ENCODE measurements around the gene FUT2.

Gene FUT2

DNA sequence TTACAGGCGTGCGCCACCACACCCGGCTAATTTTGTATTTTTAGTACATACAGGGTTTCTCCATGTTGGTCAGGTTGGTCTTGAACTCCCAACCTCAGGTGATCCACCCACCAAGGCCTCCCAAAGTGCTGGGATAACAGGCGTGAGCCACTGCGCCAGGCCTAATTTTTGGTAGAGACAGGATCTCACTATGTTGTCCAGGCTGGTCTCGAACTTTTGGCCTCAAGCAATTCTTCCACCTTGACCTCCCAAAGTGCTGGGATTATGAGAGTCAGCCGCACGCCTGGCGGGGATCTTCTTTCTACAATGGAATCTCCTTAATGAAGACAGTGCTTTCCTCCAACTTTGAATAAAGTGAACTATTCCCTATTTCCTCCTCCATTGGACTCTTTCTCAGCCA, 38.9 kb downstream of the FUT2 start:
- DNase-seq, result no peak

DNA sequence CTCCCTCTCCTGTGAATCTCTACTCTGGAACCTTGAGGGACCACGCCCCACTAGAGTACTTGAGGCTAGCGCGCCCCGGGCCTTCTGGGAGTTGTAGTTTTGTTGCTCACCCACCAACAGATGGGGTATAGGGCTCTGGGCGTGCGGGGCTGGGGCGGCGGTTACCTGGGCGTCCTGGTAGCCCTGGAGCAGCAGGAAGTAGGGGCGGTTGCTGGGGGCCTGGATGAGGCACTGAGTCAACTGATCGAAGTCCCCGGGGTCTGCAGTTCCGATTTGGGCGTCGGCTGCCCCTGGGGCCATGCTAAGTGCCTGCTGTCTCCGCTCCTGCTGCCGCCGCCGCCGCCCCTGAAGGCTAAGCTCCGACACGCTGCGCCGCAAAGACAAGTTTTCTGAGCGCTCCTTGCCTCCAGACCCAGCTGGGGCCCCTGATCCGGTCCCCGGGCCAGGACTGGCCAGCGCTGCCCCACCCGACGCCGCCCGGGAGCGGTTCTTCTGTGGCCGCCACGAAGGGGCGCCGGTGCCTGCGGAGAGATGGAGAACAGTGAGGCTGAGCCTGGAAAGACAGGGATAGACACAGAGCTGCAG, 39.4 kb downstream of the FUT2 start:
- DNase-seq, result no peak

DNA sequence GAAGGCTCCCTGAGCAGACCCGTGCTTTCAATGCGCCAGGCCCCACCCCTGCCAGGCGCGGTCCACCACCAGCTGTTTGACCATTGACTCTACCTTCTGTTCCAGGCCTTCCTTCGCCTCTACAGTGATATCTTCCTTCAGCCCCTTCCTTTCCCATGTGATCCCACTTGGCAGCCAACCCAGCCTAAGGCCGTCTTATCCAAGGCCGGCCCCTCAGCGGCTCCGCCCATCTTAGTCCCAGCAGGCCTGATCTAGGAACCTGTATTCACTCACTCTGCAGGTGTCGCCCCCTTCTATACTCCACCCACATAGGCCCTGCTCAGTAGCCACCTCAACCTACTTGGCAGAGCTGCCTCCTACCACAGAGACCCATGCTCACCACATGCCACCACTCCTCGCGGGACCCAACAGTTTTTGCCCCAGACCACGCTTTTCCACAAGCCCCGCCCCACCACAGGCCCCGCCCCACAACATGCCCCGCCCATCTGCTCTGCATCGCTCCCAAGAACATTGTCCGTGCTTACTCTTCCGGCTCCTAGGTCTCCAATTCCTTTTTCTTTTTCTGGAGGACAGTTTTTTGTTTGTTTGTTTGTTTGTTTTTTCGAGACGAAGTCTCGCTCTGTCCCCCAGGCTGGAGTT, 41.7 kb downstream of the FUT2 start:
- no peak for DNase-seq

DNA sequence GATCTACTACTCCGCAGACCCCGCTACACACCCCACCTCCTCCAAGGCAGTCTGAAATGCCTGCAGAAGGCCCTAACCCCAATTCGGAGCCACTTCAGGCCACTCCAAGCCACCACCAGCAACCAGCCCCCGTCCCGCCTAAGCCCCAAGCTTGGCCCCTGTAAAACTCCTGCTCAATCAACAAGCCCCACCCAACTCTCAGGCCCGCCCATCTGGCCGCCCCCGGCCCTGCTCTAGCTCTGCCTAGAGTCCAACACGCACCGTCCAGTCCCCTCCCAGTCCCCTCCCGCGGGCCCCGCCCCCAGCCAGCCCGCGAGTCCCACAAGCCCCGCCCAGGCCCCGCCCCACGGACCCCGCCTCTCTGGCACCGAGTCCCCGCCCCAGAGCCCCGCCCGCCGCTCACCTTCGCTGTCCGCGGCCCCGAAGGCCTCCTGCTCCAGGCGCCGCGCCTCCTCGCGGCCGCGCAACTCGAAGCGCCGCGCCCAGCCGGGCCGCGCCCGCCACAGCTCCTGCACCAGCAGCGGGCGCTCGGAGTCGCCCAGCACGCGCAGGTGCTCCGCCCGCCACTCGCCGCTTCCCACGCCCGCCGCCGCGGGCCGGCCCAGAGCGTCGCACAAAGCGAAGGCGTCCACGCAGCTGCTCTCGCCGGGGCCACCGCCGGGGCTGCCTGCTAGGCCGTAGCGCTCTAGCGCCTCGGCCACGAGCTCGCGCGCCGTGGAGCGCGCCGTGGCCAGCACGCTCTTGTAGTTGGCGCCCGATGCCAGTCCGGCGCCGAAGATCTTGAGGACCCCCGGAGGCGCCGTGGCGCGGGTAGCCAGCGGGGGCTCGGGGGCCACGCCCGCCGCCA, 43.0 kb downstream of the FUT2 start:
- peak; percentile 88 for DNase-seq

DNA sequence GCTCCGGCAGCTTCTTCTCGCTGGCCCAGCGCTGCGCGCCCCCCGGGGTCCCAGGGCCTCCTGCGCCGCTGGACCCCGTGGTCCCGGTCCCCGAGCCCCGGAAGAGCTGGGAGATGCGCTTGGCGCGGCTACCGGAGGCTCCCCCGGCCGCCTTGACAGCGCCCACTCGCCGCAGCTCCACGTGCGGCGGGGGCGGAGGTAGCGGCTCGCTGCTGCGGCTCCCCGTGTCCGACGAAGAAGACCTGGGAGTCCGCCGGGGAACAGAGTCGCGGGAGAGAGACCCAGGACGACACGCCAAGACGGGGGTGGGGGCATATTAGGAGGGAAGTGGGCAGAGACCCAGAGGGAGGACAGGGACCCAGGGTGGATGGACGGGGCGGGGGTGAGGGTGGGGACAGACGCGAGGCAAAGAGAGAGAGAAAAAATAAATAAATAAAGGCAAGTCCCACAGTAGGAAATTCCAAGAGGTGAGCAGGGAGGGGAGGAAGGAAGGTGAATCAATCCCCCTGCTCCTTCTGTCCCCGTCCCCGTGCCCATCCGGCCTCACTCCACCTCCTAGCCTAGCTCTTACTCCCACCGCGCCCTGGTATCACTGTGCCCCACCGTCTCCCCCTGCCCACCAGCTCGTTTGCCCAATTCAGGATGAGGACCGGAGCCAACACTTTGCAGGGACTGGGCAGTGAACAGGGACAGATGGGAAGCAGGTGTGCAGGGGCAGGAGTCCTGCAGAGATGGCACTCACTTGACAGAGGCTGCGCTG, 43.8 kb downstream of the FUT2 start:
- no peak for DNase-seq

GRCh38 chr19:48740164-48740972, 44.6 kb downstream of the FUT2 start, which contains the start of gene RASIP1:
TSS of gene RASIP1 (minus strand) at chr19:48740610. CDS start at chr19:48740282, 328 bp downstream.
- DNase-seq, result no peak

- no peak for DNase-seq
Measured at GRCh38 chr19:48741129-48741999, 45.6 kb downstream of the FUT2 start.

DNA sequence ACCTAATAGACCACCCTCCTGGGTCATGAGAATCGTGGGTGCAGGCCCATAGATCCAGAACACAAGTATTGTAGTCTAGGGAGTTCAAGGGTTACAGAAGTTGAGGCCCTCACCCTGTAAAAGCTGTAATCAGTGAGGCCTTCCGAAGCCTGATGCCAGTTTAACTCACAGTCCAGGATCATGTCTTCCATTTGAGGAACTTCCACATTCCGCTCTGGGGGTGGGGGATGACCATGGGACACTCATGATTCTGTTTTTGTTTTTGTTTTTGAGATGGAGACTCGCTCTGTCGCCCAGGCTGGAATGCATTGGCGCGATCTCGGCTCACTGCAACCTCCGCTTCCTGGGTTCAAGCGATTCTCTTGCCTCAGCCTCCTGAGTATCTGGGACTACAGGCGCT, 46.3 kb downstream of the FUT2 start:
- peak; percentile 43 for DNase-seq

DNA sequence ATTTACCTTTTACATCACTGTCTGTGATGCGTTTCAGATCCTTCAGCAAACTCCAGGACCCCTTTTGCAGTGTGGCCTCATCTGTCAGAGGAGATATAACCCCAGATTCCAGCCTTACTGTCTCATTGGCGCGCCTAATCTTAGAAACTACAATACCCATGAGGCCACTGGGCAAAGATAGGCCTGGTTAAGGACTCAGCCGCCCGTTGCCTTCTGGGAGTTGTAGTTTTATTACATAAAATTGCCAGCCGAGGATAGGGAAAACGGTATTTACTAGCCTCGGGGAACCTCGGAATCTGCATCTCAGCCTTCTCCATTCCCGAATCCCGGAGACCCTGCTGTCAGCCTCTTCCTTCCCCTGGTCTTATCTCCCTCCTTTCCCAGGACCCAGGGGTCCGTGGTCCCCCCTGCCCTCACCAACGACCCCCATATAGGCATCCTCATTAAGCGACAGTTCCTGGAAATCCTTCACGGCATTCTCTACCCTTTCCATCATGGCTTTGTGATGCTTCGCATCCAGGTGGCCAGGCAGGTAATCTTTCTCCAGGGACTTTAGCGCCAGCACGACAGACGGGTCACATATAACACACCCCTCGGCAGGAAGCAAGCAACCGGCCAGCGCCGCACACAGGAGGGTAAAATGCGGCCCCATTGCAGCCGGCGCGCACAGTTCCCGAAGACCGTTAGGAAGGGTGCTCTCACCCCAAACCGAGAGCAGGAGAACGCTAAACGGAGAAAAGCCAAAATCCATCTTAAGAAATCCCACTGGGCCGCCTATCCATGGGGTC, 49.6 kb downstream of the FUT2 start:
- peak; percentile 77 for DNase-seq

GRCh38 chr19:48746110-48746509, 50.3 kb downstream of the FUT2 start:
- DNase-seq, result no peak

GRCh38 chr19:48746738-48747575, 51.2 kb downstream of the FUT2 start, which contains the start of gene IZUMO1:
TSS of gene IZUMO1 (minus strand) at chr19:48746909. CDS start at chr19:48745859, 1,050 bp downstream.
- DNase-seq, result peak; percentile 88

- DNase-seq, result no peak
Measured at GRCh38 chr19:48749571-48750198, 53.9 kb downstream of the FUT2 start.

DNA sequence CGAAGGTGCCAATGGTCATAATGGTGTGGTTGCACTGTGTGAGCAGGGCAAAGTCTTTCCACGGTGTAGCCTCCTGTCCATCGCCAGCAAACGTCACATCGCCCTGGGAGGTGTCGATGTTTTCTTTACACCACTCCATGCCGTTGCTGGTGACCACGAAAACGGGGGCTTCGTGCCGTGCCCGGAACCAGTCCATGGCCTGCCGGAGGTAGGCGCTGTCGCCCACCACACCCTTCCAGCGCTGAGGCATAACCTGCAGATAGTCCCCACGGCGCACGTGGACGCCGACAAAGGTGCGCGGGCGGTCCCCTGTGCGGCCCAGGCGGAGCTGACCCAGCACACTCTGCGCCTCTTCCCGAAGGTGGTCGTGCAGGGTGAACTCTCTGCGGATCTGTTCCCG, 54.6 kb downstream of the FUT2 start:
- DNase-seq, result no peak

- no peak for DNase-seq
Measured at GRCh38 chr19:48750771-48751504, 55.2 kb downstream of the FUT2 start.

DNA sequence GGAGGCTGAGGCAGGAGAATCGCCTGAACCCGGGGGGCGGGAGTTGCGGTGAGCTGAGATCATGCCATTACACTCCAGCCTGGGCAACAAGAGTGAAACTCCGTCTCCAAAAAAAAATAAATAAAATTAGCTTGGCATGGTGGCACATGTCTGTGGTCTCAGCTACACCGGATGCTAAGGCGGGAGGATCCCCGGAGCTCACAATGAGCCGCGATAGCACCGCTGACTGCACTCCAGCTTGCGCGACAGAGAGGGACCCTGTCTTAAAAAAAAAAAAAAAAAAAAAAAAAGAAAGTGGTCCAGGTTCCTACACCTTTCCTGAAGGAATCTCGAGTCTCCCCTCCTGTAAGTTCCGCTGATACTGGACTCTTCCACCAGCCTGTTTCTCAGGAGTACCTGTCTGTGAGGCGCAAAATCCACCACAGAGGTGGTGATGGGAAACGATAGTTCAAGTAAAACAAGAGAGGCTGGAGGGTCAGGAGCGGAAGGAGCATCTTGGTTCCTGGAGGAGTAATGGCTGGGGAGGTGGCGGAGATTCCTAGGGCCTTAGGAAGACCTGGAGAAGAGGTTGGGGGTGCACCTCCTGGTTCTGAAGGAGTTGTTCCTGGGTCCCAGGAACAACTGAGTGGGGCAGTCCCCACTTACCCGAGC, 56.2 kb downstream of the FUT2 start:
- no peak for DNase-seq

- no peak for DNase-seq
Measured at GRCh38 chr19:48752496-48753365, 57.0 kb downstream of the FUT2 start, which contains the start of gene FUT1. TSS of gene FUT1 (minus strand) at chr19:48752641. CDS start at chr19:48751281, 1,360 bp downstream.

All from suppressor macrophage treated with lipopolysaccharide for 4 hours (primary cell).